H9 (cell line): Measurements from ENCODE around the gene TSPEAR. TPM values are rescaled to one million over a fixed set of nuclear protein-coding genes. Genes with fewer than 3 reads are reported as not detected.

Experiments used
- DNase-seq: peaks from one replicate; pipeline ENCODE4 v3.0.0-alpha.2; 2017
- H2AFZ ChIP-seq: one replicate; pipeline ENCODE4 v1.6.1; 2013; ENCODE audit warnings: mild to moderate bottlenecking, low read length, control low read depth, moderate library complexity
- H2AK5ac ChIP-seq: 2 replicates; pipeline ENCODE4 v1.6.1; 2013; ENCODE audit warnings: low read length, control low read depth, mixed read lengths; ENCODE audit not compliant: insufficient read length
- H2BK120ac ChIP-seq: one replicate; pipeline ENCODE4 v1.6.1; 2013; ENCODE audit warnings: low read depth, mild to moderate bottlenecking, low read length, control low read depth, inconsistent platforms; ENCODE audit not compliant: poor library complexity, severe bottlenecking
- H2BK12ac ChIP-seq: 2 replicates; pipeline ENCODE4 v1.6.1; 2013; ENCODE audit warnings: low read length, control low read depth, mixed read lengths, low read depth; ENCODE audit not compliant: insufficient read length
- H2BK15ac ChIP-seq: 2 replicates; pipeline ENCODE4 v1.6.1; 2013; ENCODE audit warnings: low read depth, low read length, control low read depth
- H2BK20ac ChIP-seq: one replicate; pipeline ENCODE4 v1.6.1; 2013; ENCODE audit warnings: low read depth, mild to moderate bottlenecking, low read length, control low read depth, inconsistent platforms; ENCODE audit not compliant: poor library complexity, severe bottlenecking
- H2BK5ac ChIP-seq: 2 replicates; pipeline ENCODE4 v1.6.1; 2013; ENCODE audit warnings: low read length, control low read depth, mixed read lengths; ENCODE audit not compliant: insufficient read length
- H3K14ac ChIP-seq: 2 replicates; pipeline ENCODE4 v1.6.1; 2013; ENCODE audit warnings: low read length, control low read depth; ENCODE audit not compliant: insufficient read depth
- H3K18ac ChIP-seq: 2 replicates; pipeline ENCODE4 v1.6.1; 2013; ENCODE audit warnings: low read depth, mild to moderate bottlenecking, mixed read lengths, low read length, control low read depth; ENCODE audit not compliant: insufficient read length
- H3K23ac ChIP-seq: 2 replicates; pipeline ENCODE4 v1.6.1; 2013; ENCODE audit warnings: low read length, control low read depth, mixed read lengths, low read depth; ENCODE audit not compliant: insufficient read length
- H3K23me2 ChIP-seq: 2 replicates; pipeline ENCODE4 v1.6.1; 2013; ENCODE audit warnings: low read depth, mild to moderate bottlenecking, mixed read lengths, low read length, control low read depth; ENCODE audit not compliant: insufficient read length, poor library complexity, severe bottlenecking
- H3K27ac ChIP-seq: 2 replicates; pipeline ENCODE4 v1.5.1; 2013; ENCODE audit warnings: low read length, control low read depth, mixed read lengths, low read depth; ENCODE audit not compliant: insufficient read length
- H3K27me3 ChIP-seq: 2 replicates; pipeline ENCODE4 v1.6.1; 2013; ENCODE audit warnings: low read length, control low read depth, inconsistent platforms; ENCODE audit not compliant: insufficient read depth
- H3K4ac ChIP-seq: 2 replicates; pipeline ENCODE4 v1.6.1; 2013; ENCODE audit warnings: low read depth, mild to moderate bottlenecking, control low read depth, inconsistent platforms, low read length, moderate library complexity
- H3K4me1 ChIP-seq: 2 replicates; pipeline ENCODE4 v1.6.1; 2013; ENCODE audit warnings: low read length, control low read depth, inconsistent platforms; ENCODE audit not compliant: insufficient read depth
- H3K4me2 ChIP-seq: 2 replicates; pipeline ENCODE4 v1.6.1; 2013; ENCODE audit warnings: low read length, control low read depth, mixed read lengths; ENCODE audit not compliant: insufficient read length, insufficient read depth
- H3K56ac ChIP-seq: 2 replicates; pipeline ENCODE4 v1.6.1; 2013; ENCODE audit warnings: low read depth, mild to moderate bottlenecking, mixed read lengths, low read length, control low read depth; ENCODE audit not compliant: insufficient read length
- H3K79me1 ChIP-seq: 2 replicates; pipeline ENCODE4 v1.6.1; 2013; ENCODE audit warnings: low read depth, mild to moderate bottlenecking, moderate library complexity, low read length, control low read depth, inconsistent platforms; ENCODE audit not compliant: insufficient read depth, poor library complexity, severe bottlenecking
- H3K79me2 ChIP-seq: 2 replicates; pipeline ENCODE4 v1.6.1; 2013; ENCODE audit warnings: low read length, control low read depth, inconsistent platforms; ENCODE audit not compliant: insufficient read depth
- H3K9ac ChIP-seq: 2 replicates; pipeline ENCODE4 v1.6.1; 2013; ENCODE audit warnings: low read length, control low read depth, mixed read lengths; ENCODE audit not compliant: insufficient read length; ENCODE audit errors: extremely low read depth
- H3K9me3 ChIP-seq: one replicate; pipeline ENCODE4 v1.6.1; 2013; ENCODE audit warnings: low read depth, low read length, inconsistent platforms; ENCODE audit not compliant: control insufficient read depth
- H3T11ph ChIP-seq: one replicate; pipeline ENCODE4 v1.6.1; 2013; ENCODE audit warnings: mild to moderate bottlenecking, low read length, control low read depth, inconsistent platforms
- H4K20me1 ChIP-seq: one replicate; pipeline ENCODE4 v1.6.1; 2013; ENCODE audit not compliant: control insufficient read depth, insufficient read length, insufficient read depth
- H4K5ac ChIP-seq: 2 replicates; pipeline ENCODE4 v1.6.1; 2013; ENCODE audit warnings: low read depth, mild to moderate bottlenecking, mixed read lengths, low read length, control low read depth; ENCODE audit not compliant: insufficient read length
- H4K8ac ChIP-seq: replicated peaks from 2 replicates; pipeline ENCODE4 v1.6.1; 2013; ENCODE audit warnings: low read length, control low read depth, mixed read lengths, low read depth; ENCODE audit not compliant: insufficient read length
- H4K91ac ChIP-seq: 2 replicates; pipeline ENCODE4 v1.6.1; 2013; ENCODE audit warnings: low read depth, mild to moderate bottlenecking, moderate library complexity, mixed read lengths, low read length, control low read depth; ENCODE audit not compliant: insufficient read length
- H3K27ac Mint-ChIP-seq, 3 experiments: 2 replicates in 2 of 3; 3 replicates in 1 of 3; pipeline ENCODE4 v1.8.0; 2020 to 2021; ENCODE audit warnings: mixed read lengths in 3 of 3, mild to moderate bottlenecking in 1 of 3, moderate library complexity in 1 of 3
- H3K27me3 Mint-ChIP-seq: 2 replicates; pipeline ENCODE4 v1.8.0; 2021; ENCODE audit warnings: low read depth, mild to moderate bottlenecking, moderate library complexity, mixed read lengths
- H3K36me3 Mint-ChIP-seq, 3 experiments: 2 replicates in 2 of 3; 3 replicates in 1 of 3; pipeline ENCODE4 v1.8.0; 2020 to 2021; ENCODE audit warnings: low read depth in 3 of 3, mixed read lengths in 3 of 3; ENCODE audit not compliant: insufficient read depth in 1 of 3
- H3K4me1 Mint-ChIP-seq, 2 experiments: 2 replicates each; pipeline ENCODE4 v1.8.0; 2020; ENCODE audit warnings: mixed read lengths in 2 of 2
- H3K4me3 Mint-ChIP-seq, 2 experiments: 2 replicates in 1 of 2; 3 replicates in 1 of 2; pipeline ENCODE4 v1.8.0; 2020 to 2021; ENCODE audit warnings: mild to moderate bottlenecking in 2 of 2, mixed read lengths in 2 of 2, moderate library complexity in 1 of 2
- H3K9me3 Mint-ChIP-seq, 2 experiments: 2 replicates in 1 of 2; 3 replicates in 1 of 2; pipeline ENCODE4 v1.8.0; 2020; ENCODE audit warnings: mild to moderate bottlenecking in 2 of 2, mixed read lengths in 2 of 2, moderate library complexity in 1 of 2
- WGBS: extraction: QIAGEN DNeasy Blood & Tissue Kit; methylation state at CpG from one replicate; pipeline ENCODE4 v1.1.7; 2013; ENCODE audit warnings: missing lambda C conversion rate, low lambda C conversion rate, mixed read lengths; ENCODE audit not compliant: insufficient read length; ENCODE audit errors: extremely low coverage; 5-methylcytosine and 5-hydroxymethylcytosine counted together
- total RNA-seq: library from RNA; stranded (reverse); gene quantifications from 2 replicates; pipeline ENCODE4 v1.2.1, GENCODE V29; 2021
- TF ChIP-seq, protein P1 (sequence below): fragments of 200-600 bp; sonication (generic); conservative IDR thresholded peaks from 3 replicates; pipeline ENCODE4 v1.8.0; 2021; ENCODE audit warnings: antibody characterized with exemption, mild to moderate bottlenecking

Gene TSPEAR
- total RNA-seq, 1 experiment from 2014 or later: 1.3 TPM

DNA sequence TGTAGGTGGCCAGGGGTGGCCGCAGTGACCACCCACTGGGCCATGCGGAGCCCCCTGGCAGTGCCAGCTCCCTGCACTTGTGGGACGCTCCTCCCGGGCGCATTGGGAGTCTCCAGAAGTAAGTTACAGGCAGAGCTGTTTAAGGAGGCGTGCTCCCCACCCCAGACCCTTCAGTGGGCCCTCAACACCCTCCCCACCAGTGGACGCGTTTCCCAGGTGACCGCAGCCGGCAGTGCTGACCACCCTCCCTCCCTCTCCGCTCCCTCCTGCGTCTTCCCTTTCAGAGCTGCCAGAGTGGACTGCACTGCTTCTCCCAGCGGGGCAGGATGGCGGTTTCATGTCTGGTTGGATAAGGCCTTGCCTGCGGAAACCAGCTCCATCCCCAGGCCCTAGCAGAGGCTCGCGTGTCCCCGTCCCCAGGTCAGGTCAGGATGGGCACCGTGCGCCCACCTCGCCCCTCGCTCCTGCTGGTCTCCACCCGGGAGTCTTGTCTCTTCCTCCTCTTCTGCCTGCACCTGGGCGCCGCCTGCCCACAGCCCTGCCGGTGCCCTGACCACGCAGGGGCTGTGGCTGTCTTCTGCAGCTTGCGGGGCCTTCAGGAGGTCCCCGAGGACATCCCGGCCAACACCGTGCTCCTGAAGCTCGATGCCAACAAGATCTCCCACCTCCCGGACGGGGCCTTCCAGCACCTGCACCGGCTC is 255.0 kb downstream of the TSPEAR start:
- Histone ChIP-seq H3K9ac (no peak overlapping the region), H4K5ac (no peak overlapping the region), H3K14ac (no peak overlapping the region; the same call in 1 of the 2 replicates), H3K9me3 (no peaks in the 10 kb centered on the region), H3K4me2 (peak overlapping the region; percentile 28), H3K23ac (no peak overlapping the region), H2AK5ac (no peak overlapping the region), H2BK20ac (no peak overlapping the region), H3K18ac (no peak overlapping the region), H2AFZ (no peak overlapping the region), H3K56ac (no peak overlapping the region), H2BK12ac (no peak overlapping the region), H2BK15ac (no peak overlapping the region), H3T11ph (no peak overlapping the region), H2BK120ac (no peak overlapping the region), H4K8ac (no peak overlapping the region), H4K20me1 (no peaks in the 10 kb centered on the region), H3K79me2 (no peaks in the 10 kb centered on the region), H3K79me1 (no peaks in the 10 kb centered on the region), H3K4me1 (no peaks in the 10 kb centered on the region), H3K27me3 (no peaks in the 10 kb centered on the region), H4K91ac (no peak overlapping the region), H2BK5ac (no peak overlapping the region), H3K4ac (no peak overlapping the region), H3K27ac (no peak overlapping the region), H3K23me2 (peaks cover 7% of the 10 kb centered on the region)
- TF ChIP-seq, protein P1, sequence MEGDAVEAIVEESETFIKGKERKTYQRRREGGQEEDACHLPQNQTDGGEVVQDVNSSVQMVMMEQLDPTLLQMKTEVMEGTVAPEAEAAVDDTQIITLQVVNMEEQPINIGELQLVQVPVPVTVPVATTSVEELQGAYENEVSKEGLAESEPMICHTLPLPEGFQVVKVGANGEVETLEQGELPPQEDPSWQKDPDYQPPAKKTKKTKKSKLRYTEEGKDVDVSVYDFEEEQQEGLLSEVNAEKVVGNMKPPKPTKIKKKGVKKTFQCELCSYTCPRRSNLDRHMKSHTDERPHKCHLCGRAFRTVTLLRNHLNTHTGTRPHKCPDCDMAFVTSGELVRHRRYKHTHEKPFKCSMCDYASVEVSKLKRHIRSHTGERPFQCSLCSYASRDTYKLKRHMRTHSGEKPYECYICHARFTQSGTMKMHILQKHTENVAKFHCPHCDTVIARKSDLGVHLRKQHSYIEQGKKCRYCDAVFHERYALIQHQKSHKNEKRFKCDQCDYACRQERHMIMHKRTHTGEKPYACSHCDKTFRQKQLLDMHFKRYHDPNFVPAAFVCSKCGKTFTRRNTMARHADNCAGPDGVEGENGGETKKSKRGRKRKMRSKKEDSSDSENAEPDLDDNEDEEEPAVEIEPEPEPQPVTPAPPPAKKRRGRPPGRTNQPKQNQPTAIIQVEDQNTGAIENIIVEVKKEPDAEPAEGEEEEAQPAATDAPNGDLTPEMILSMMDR: no peak
- Mint-ChIP-seq H3K27ac (no peak overlapping the region; a peak in 1 of 7 replicates), H3K9me3 (no peaks in the 10 kb centered on the region; a peak in 1 of 5 replicates), H3K4me3 (peak overlapping the region; percentile 36 to 67; a peak in 2 of 5 replicates), H3K27me3 (peaks cover 33% of the 10 kb centered on the region), H3K4me1 (peaks cover 4 to 6% of the 10 kb centered on the region in 2 experiments; a peak in 2 of 4 replicates), H3K36me3 (peaks cover 0 to 2% (median 0%) of the 10 kb centered on the region in 3 experiments; a peak in 1 of 7 replicates)
- WGBS: no CpG with 5 or more reads among the region's 35 CpGs
- DNase-seq: no peak
